ENCODE measurements around the gene NEB.

The NEB gene

GRCh38 chr2:151526572-151527090, 207.6 kb downstream of the NEB start:
- 96% methylated on average over 6 of the region's 6 CpGs for WGBS

GRCh38 chr2:151525821-151526373, 208.4 kb downstream of the NEB start:
- no peak overlapping the region for H2AK5ac ChIP-seq (ENCODE audit: low read length, severe bottlenecking)
- no peak overlapping the region for H3K4ac ChIP-seq (ENCODE audit: low read depth in 1 of 2, low read length in 2 of 2)
- no peak overlapping the region for H2AFZ ChIP-seq (ENCODE audit: low read depth, low read length)
- no peak overlapping the region for H2BK15ac ChIP-seq (ENCODE audit: low read depth, poor library complexity, severe bottlenecking)
- DNase-seq: no peak
- no peak overlapping the region for H3K14ac ChIP-seq (ENCODE audit: low read length in 2 of 2)
- H3K4me2 ChIP-seq (ENCODE audit: low read length, poor library complexity, severe bottlenecking): no peak overlapping the region
- H2BK120ac ChIP-seq (ENCODE audit: low read depth, low read length): no peak overlapping the region
- H3K27ac ChIP-seq (ENCODE audit: low read length, poor library complexity, severe bottlenecking): no peak overlapping the region
- H3K23ac ChIP-seq (ENCODE audit: low read length in 2 of 2): no peak overlapping the region
- 98% methylated on average over 8 of the region's 9 CpGs for WGBS
- H3K36me3 ChIP-seq (ENCODE audit: control insufficient read depth in 1 of 2, insufficient read depth in 2 of 2, low read depth in 1 of 2, low read length in 2 of 2): no peaks in the 10 kb centered on the region
- no peak overlapping the region for H2BK12ac ChIP-seq (ENCODE audit: low read length in 2 of 2)
- no peak overlapping the region for H4K91ac ChIP-seq (ENCODE audit: low read length)
- no peak overlapping the region for H3K4me3 ChIP-seq (ENCODE audit: insufficient read depth in 1 of 2, low read depth in 1 of 2, low read length in 2 of 2)
- H2BK5ac ChIP-seq (ENCODE audit: low read depth, low read length, poor library complexity, severe bottlenecking): no peak overlapping the region
- no peaks in the 10 kb centered on the region for H3K9me3 ChIP-seq (ENCODE audit: control insufficient read depth, low read length)
- no peaks in the 10 kb centered on the region for H3K79me1 ChIP-seq (replicated peaks; ENCODE audit: low read length, poor library complexity, severe bottlenecking)
- no peak overlapping the region for H3K18ac ChIP-seq (ENCODE audit: low read depth in 1 of 2, low read length in 2 of 2)
- H3K9ac ChIP-seq (ENCODE audit: low read length): no peak overlapping the region
- H4K8ac ChIP-seq (ENCODE audit: low read length): no peak overlapping the region
- H3K4me1 ChIP-seq (ENCODE audit: control insufficient read depth, insufficient read depth, low read depth, low read length): no peaks in the 10 kb centered on the region
- no peaks in the 10 kb centered on the region for H3K27me3 ChIP-seq (ENCODE audit: control insufficient read depth in 1 of 2, insufficient read depth in 1 of 2, low read length in 2 of 2)

More at GRCh38 chr2:151526572-151527090, 207.6 kb downstream of the NEB start:
- Histone ChIP-seq H2BK120ac (ENCODE audit: low read depth, low read length) (no peak overlapping the region), H3K4ac (ENCODE audit: low read depth in 1 of 2, low read length in 2 of 2) (no peak overlapping the region), H3K27ac (ENCODE audit: low read length, poor library complexity, severe bottlenecking) (no peak overlapping the region), H3K4me1 (ENCODE audit: control insufficient read depth, insufficient read depth, low read depth, low read length) (no peaks in the 10 kb centered on the region), H3K4me3 (ENCODE audit: insufficient read depth in 1 of 2, low read depth in 1 of 2, low read length in 2 of 2) (no peak overlapping the region), H3K9me3 (ENCODE audit: control insufficient read depth, low read length) (no peaks in the 10 kb centered on the region), H2BK5ac (ENCODE audit: low read depth, low read length, poor library complexity, severe bottlenecking) (no peak overlapping the region), H3K23ac (ENCODE audit: low read length in 2 of 2) (no peak overlapping the region), H3K9ac (ENCODE audit: low read length) (no peak overlapping the region), H3K14ac (ENCODE audit: low read length in 2 of 2) (no peak overlapping the region), H4K8ac (ENCODE audit: low read length) (no peak overlapping the region), H4K91ac (ENCODE audit: low read length) (no peak overlapping the region), H3K4me2 (ENCODE audit: low read length, poor library complexity, severe bottlenecking) (no peak overlapping the region), H3K18ac (ENCODE audit: low read depth in 1 of 2, low read length in 2 of 2) (no peak overlapping the region), H2AK5ac (ENCODE audit: low read length, severe bottlenecking) (no peak overlapping the region), H3K79me1 (replicated peaks; ENCODE audit: low read length, poor library complexity, severe bottlenecking) (no peaks in the 10 kb centered on the region), H2BK15ac (ENCODE audit: low read depth, poor library complexity, severe bottlenecking) (no peak overlapping the region), H2AFZ (ENCODE audit: low read depth, low read length) (no peak overlapping the region), H3K36me3 (ENCODE audit: control insufficient read depth in 1 of 2, insufficient read depth in 2 of 2, low read depth in 1 of 2, low read length in 2 of 2) (no peaks in the 10 kb centered on the region), H2BK12ac (ENCODE audit: low read length in 2 of 2) (no peak overlapping the region), H3K27me3 (ENCODE audit: control insufficient read depth in 1 of 2, insufficient read depth in 1 of 2, low read length in 2 of 2) (no peaks in the 10 kb centered on the region)
- DNase-seq: no peak

- Histone ChIP-seq H3K36me3 (ENCODE audit: control insufficient read depth in 1 of 2, insufficient read depth in 2 of 2, low read depth in 1 of 2, low read length in 2 of 2) (no peaks in the 10 kb centered on the region), H3K79me1 (replicated peaks; ENCODE audit: low read length, poor library complexity, severe bottlenecking) (no peaks in the 10 kb centered on the region), H3K9me3 (ENCODE audit: control insufficient read depth, low read length) (no peaks in the 10 kb centered on the region), H3K14ac (ENCODE audit: low read length in 2 of 2) (no peak overlapping the region), H3K4ac (ENCODE audit: low read depth in 1 of 2, low read length in 2 of 2) (no peak overlapping the region), H3K4me2 (ENCODE audit: low read length, poor library complexity, severe bottlenecking) (no peak overlapping the region), H3K9ac (ENCODE audit: low read length) (no peak overlapping the region), H4K8ac (ENCODE audit: low read length) (no peak overlapping the region), H3K27me3 (ENCODE audit: control insufficient read depth in 1 of 2, insufficient read depth in 1 of 2, low read length in 2 of 2) (no peaks in the 10 kb centered on the region), H2BK120ac (ENCODE audit: low read depth, low read length) (no peak overlapping the region), H3K18ac (ENCODE audit: low read depth in 1 of 2, low read length in 2 of 2) (no peak overlapping the region), H3K4me3 (ENCODE audit: insufficient read depth in 1 of 2, low read depth in 1 of 2, low read length in 2 of 2) (no peak overlapping the region), H3K4me1 (ENCODE audit: control insufficient read depth, insufficient read depth, low read depth, low read length) (peaks cover 2% of the 10 kb centered on the region), H3K23ac (ENCODE audit: low read length in 2 of 2) (no peak overlapping the region), H2AFZ (ENCODE audit: low read depth, low read length) (no peak overlapping the region), H2BK12ac (ENCODE audit: low read length in 2 of 2) (no peak overlapping the region), H3K27ac (ENCODE audit: low read length, poor library complexity, severe bottlenecking) (no peak overlapping the region), H4K91ac (ENCODE audit: low read length) (no peak overlapping the region), H2BK5ac (ENCODE audit: low read depth, low read length, poor library complexity, severe bottlenecking) (no peak overlapping the region), H2BK15ac (ENCODE audit: low read depth, poor library complexity, severe bottlenecking) (no peak overlapping the region), H2AK5ac (ENCODE audit: low read length, severe bottlenecking) (no peak overlapping the region)
- WGBS: 56% methylated on average over 1 of the region's 3 CpGs
- no peak for DNase-seq
Observed at GRCh38 chr2:151523850-151524249, 210.4 kb downstream of the NEB start.

DNA sequence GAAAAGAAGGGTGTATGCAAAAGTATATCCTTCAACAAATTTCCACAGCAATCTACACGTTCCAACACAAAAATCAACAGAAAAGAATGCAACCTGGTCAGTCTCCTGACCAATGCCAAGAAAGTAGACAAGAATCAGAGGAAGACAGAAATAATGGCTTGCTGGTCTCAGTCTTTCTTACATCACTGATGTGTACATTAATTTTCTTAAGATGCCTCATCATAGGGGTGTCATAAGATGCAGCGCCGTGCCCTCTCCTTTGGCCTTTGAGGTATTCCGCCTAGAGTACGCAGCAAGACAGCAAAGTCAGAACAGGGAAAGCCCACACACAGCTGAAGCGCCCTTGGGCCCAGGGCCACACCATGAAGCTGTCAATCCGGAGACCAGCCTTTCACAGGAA, 211.7 kb downstream of the NEB start:
- no peak overlapping the region for H3K23ac ChIP-seq (ENCODE audit: low read length in 2 of 2)
- H3K4me2 ChIP-seq (ENCODE audit: low read length, poor library complexity, severe bottlenecking): no peak overlapping the region
- no peak overlapping the region for H3K27ac ChIP-seq (ENCODE audit: low read length, poor library complexity, severe bottlenecking)
- H2BK120ac ChIP-seq (ENCODE audit: low read depth, low read length): no peak overlapping the region
- H3K36me3 ChIP-seq (ENCODE audit: control insufficient read depth in 1 of 2, insufficient read depth in 2 of 2, low read depth in 1 of 2, low read length in 2 of 2): no peaks in the 10 kb centered on the region
- no peak overlapping the region for H2AK5ac ChIP-seq (ENCODE audit: low read length, severe bottlenecking)
- no peaks in the 10 kb centered on the region for H3K27me3 ChIP-seq (ENCODE audit: control insufficient read depth in 1 of 2, insufficient read depth in 1 of 2, low read length in 2 of 2)
- no peak overlapping the region for H2BK15ac ChIP-seq (ENCODE audit: low read depth, poor library complexity, severe bottlenecking)
- no peak overlapping the region for H4K91ac ChIP-seq (ENCODE audit: low read length)
- H3K4me1 ChIP-seq (ENCODE audit: control insufficient read depth, insufficient read depth, low read depth, low read length): peaks cover 2% of the 10 kb centered on the region
- H2AFZ ChIP-seq (ENCODE audit: low read depth, low read length): no peak overlapping the region
- H3K9me3 ChIP-seq (ENCODE audit: control insufficient read depth, low read length): no peaks in the 10 kb centered on the region
- no peak overlapping the region for H4K8ac ChIP-seq (ENCODE audit: low read length)
- H3K18ac ChIP-seq (ENCODE audit: low read depth in 1 of 2, low read length in 2 of 2): no peak overlapping the region
- no peak overlapping the region for H3K4me3 ChIP-seq (ENCODE audit: insufficient read depth in 1 of 2, low read depth in 1 of 2, low read length in 2 of 2)
- no peaks in the 10 kb centered on the region for H3K79me1 ChIP-seq (replicated peaks; ENCODE audit: low read length, poor library complexity, severe bottlenecking)
- no peak overlapping the region for H3K9ac ChIP-seq (ENCODE audit: low read length)
- WGBS: 98% methylated on average over 5 of the region's 7 CpGs
- H2BK5ac ChIP-seq (ENCODE audit: low read depth, low read length, poor library complexity, severe bottlenecking): no peak overlapping the region
- no peak for DNase-seq
- no peak overlapping the region for H3K4ac ChIP-seq (ENCODE audit: low read depth in 1 of 2, low read length in 2 of 2)
- no peak overlapping the region for H2BK12ac ChIP-seq (ENCODE audit: low read length in 2 of 2)
- H3K14ac ChIP-seq (ENCODE audit: low read length in 2 of 2): no peak overlapping the region

Measured in mesenchymal stem cell (in vitro differentiated cells and primary cell).